Activated CD8-positive, alpha-beta memory T cell treated with anti-CD3 and anti-CD28 coated beads, Interleukin-2, amount 10 ng/mL, durations not matched to agents 7 days and 5 days (primary cell): ENCODE results near the gene MPND. TPM values are rescaled to one million over a fixed set of nuclear protein-coding genes. Genes with fewer than 3 reads are reported as not detected.

Experiments used
- ATAC-seq: fragments of 150-1000 bp; cut with Tn5 transposase; one replicate; pipeline ENCODE4 v1.10.0; 2021; ENCODE audit warnings: moderate library complexity
- CTCF ChIA-PET: fragments of 350-600 bp; sonication (Branson Sonifier 250); formaldehyde crosslinking; loops from one replicate; lab custom pipeline; 2021; ENCODE audit warnings: antibody characterized with exemption; lab: Charles Lee
- DNase-seq: peaks from one replicate; pipeline ENCODE4 v3.0.0-alpha.2; 2020
- H3K27ac Mint-ChIP-seq: one replicate; pipeline ENCODE4 v1.8.0; 2021; ENCODE audit warnings: mild to moderate bottlenecking, mixed read lengths
- H3K27me3 Mint-ChIP-seq: one replicate; pipeline ENCODE4 v1.8.0; 2021; ENCODE audit warnings: mixed read lengths
- H3K36me3 Mint-ChIP-seq: one replicate; pipeline ENCODE4 v1.8.0; 2021; ENCODE audit warnings: mild to moderate bottlenecking, mixed read lengths
- H3K4me1 Mint-ChIP-seq: one replicate; pipeline ENCODE4 v1.8.0; 2021; ENCODE audit warnings: mixed read lengths
- H3K4me3 Mint-ChIP-seq: one replicate; pipeline ENCODE4 v1.8.0; 2021; ENCODE audit warnings: mild to moderate bottlenecking, moderate library complexity, mixed read lengths
- H3K9me3 Mint-ChIP-seq: one replicate; pipeline ENCODE4 v1.8.0; 2022; ENCODE audit warnings: low read depth, mixed read lengths
- total RNA-seq, 2 experiments: library from RNA; stranded (reverse); gene quantifications; one replicate each; pipeline ENCODE4 v1.2.3, GENCODE V29; 2021

MPND gene
- total RNA-seq, 2 experiments from 2014 or later, result 24.1 to 25.4 TPM

DNA sequence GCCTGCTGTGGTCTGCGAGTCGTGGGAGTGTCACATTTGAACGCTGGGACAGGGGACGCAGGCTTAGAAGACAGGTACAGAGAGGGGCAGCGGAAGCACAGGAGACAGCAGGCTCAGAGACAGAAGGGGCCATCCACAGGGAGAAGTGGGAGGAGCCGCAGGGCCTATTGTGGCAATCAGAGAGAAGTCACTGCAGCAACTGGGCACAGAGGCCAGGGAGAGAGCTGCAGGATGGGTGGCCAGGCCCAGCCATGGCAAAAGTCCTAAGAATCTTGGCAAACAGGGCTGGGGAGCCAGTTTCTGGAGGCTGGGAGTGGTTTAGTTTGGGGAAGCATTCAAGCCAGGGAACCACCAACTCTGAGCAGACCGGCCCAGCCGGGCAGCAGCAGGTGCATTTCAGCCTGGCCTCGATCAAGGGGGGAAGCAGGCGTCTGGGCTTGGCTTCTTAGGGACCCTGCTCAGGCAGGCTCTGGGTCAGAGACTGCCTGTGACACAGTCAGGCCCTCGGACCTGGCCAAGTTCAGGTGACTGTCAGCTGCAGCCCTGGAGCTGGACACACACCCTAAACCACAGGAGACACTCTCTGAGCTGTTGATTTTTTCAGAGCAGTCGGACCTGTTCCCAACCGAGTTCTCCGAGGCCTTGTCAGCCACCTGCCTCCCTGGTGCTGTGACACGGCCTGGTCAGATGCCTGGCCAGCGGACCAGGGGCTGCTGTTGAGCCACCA is 45.1 kb downstream of the MPND start:
- H3K27me3 Mint-ChIP-seq, result no peaks in the 10 kb centered on the region
- H3K9me3 Mint-ChIP-seq, result no peaks in the 10 kb centered on the region
- ATAC-seq, result no peak
- no peak overlapping the region for H3K4me3 Mint-ChIP-seq
- peaks cover 25% of the 10 kb centered on the region for H3K4me1 Mint-ChIP-seq
- H3K27ac Mint-ChIP-seq, result no peak overlapping the region
- DNase-seq, result no peak
- CTCF ChIA-PET, result interaction anchor here (0.9 to 2.0 kb wide), 3 partner anchors 10 to 121 kb away, joined by 3 to 5 read pairs (median 3); partner anchors contain the start of gene SH3GL1
- H3K36me3 Mint-ChIP-seq, result peaks cover 9% of the 10 kb centered on the region

DNA sequence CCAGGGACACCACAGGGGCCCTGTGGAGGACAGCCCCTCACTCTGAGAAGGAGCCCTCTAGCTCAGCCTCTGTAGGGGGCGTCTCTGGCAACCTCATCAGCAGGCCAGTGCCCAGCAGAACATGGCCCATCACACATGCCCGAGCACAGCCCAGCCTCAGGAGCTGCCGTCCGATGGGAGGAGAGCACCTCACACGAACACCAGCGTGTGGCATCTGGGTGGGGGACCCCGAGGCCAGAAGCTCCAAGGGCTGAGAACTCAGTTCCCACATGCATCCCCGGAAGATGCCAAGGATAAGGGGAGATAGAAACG is 45.7 kb downstream of the MPND start:
- Mint-ChIP-seq H3K36me3 (peaks cover 7% of the 10 kb centered on the region), H3K27me3 (no peaks in the 10 kb centered on the region), H3K9me3 (no peaks in the 10 kb centered on the region), H3K4me3 (no peak overlapping the region), H3K4me1 (peaks cover 27% of the 10 kb centered on the region), H3K27ac (no peak overlapping the region)
- ATAC-seq (no peak), DNase-seq (no peak)
- CTCF ChIA-PET, result interaction anchor here (0.9 kb wide), 1 partner anchor 10 kb away, joined by 3 read pairs; no protein-coding TSS in a partner anchor

GRCh38 chr19:4389511-4390016 is 46.2 kb downstream of the MPND start:
- CTCF ChIA-PET, result no interaction called here
- DNase-seq (no peak), ATAC-seq (no peak)
- H3K36me3 Mint-ChIP-seq, result peaks cover 8% of the 10 kb centered on the region
- no peak overlapping the region for H3K4me3 Mint-ChIP-seq
- H3K27me3 Mint-ChIP-seq, result no peaks in the 10 kb centered on the region
- peaks cover 33% of the 10 kb centered on the region for H3K4me1 Mint-ChIP-seq
- H3K27ac Mint-ChIP-seq, result no peak overlapping the region
- no peaks in the 10 kb centered on the region for H3K9me3 Mint-ChIP-seq

DNA sequence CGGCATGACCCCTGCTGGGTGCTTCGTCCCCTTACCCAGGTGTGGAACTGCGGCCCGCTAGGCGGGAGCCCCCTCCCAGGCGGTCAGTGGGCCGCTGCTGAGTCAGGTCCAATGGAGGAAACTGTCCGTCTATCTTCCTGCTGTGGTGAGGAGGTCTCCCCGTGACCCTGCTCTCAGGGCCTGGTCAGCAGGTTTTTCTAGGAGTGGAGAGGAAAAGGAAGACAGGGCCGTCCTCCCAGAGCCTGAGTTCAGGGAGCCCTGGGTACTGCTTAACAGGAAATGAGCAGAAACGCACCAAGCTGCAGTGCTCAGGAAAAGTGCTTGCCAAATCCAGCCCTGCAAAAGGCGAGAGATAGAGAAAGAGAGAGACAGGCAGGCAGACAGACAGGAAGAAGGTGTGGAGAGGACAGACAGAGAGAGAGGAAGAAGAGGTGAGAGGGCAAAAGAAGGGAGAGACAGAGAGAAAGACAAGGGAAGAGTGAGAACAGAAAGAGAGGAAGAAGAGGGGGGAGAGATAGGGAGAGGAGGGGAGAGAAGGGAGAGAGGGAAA is 46.7 kb downstream of the MPND start:
- H3K4me1 Mint-ChIP-seq, result peaks cover 34% of the 10 kb centered on the region
- CTCF ChIA-PET, result interaction anchor here (1.1 kb wide), 1 partner anchor 38 kb away, joined by 3 read pairs; no protein-coding TSS in a partner anchor
- peak overlapping the region; percentile 77 for H3K27ac Mint-ChIP-seq
- H3K4me3 Mint-ChIP-seq, result no peak overlapping the region
- peaks cover 9% of the 10 kb centered on the region for H3K36me3 Mint-ChIP-seq
- DNase-seq (no peak), ATAC-seq (no peak)
- no peaks in the 10 kb centered on the region for H3K9me3 Mint-ChIP-seq
- H3K27me3 Mint-ChIP-seq, result no peaks in the 10 kb centered on the region

DNA sequence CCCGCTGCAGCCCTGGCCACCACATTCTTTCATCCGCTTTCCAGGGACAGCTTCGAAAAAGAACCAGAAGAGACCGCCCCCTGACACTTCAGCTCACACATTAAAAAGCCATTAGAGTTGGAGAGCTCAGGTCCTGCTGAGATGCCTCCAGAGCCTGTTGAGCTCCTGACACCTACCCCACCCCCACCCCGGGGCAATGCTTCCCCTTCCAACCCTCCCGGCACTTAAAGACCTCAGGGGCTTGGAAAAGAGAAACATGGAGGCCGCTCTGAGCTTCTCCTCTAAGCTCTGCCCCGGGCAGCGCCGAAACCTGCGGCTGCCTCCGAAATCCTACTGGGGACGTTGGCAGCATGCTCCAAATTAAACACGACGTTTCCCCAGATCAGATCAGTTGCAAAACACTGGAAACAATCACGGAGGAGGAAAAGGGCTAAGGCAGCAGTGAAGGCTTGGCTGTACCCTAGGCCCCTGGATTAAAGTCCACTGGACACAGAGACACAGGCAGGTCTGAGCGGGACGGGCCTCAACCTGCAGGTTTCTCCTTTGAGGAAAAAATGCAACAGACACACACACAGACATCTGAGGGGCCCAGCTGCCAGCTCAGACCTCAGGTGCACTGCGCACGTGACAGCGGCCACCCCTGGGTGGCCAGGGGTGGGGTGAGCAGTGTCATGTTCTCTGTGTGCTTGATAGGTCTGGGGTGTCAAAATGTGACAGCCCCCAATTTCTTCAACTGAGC is 47.4 kb downstream of the MPND start:
- Mint-ChIP-seq H3K27ac (peak overlapping the region; percentile 77), H3K27me3 (no peaks in the 10 kb centered on the region), H3K9me3 (no peaks in the 10 kb centered on the region), H3K4me1 (peaks cover 38% of the 10 kb centered on the region), H3K4me3 (no peak overlapping the region), H3K36me3 (peaks cover 13% of the 10 kb centered on the region)
- ATAC-seq, result no peak
- CTCF ChIA-PET, result interaction anchor here (1.1 kb wide), 1 partner anchor 39 kb away, joined by 3 read pairs; no protein-coding TSS in a partner anchor
- no peak for DNase-seq

- H3K4me1 Mint-ChIP-seq, result peaks cover 38% of the 10 kb centered on the region
- no peak overlapping the region for H3K4me3 Mint-ChIP-seq
- DNase-seq (no peak), ATAC-seq (no peak)
- peaks cover 17% of the 10 kb centered on the region for H3K36me3 Mint-ChIP-seq
- no peaks in the 10 kb centered on the region for H3K27me3 Mint-ChIP-seq
- no peaks in the 10 kb centered on the region for H3K9me3 Mint-ChIP-seq
- CTCF ChIA-PET, result interaction anchor here (1.1 kb wide), 1 partner anchor 39 kb away, joined by 3 read pairs; no protein-coding TSS in a partner anchor
- H3K27ac Mint-ChIP-seq, result no peak overlapping the region
These were observed 47.9 kb downstream of the MPND start for GRCh38 chr19:4391306-4391693.

- H3K9me3 Mint-ChIP-seq, result no peaks in the 10 kb centered on the region
- H3K4me1 Mint-ChIP-seq, result peaks cover 44% of the 10 kb centered on the region
- CTCF ChIA-PET, result interaction anchor here (0.6 kb wide), 1 partner anchor 60 kb away, joined by 3 read pairs; no protein-coding TSS in a partner anchor
- H3K36me3 Mint-ChIP-seq, result peaks cover 22% of the 10 kb centered on the region
- no peak for DNase-seq
- H3K27me3 Mint-ChIP-seq, result no peaks in the 10 kb centered on the region
- no peak for ATAC-seq
- no peak overlapping the region for H3K4me3 Mint-ChIP-seq
- no peak overlapping the region for H3K27ac Mint-ChIP-seq
These were observed 48.5 kb downstream of the MPND start for GRCh38 chr19:4391701-4392483.

- peaks cover 54% of the 10 kb centered on the region for H3K4me1 Mint-ChIP-seq
- ATAC-seq, result no peak
- CTCF ChIA-PET, result interaction anchor here (1.0 to 1.1 kb wide), 2 partner anchors 11 to 126 kb away, joined by 3 read pairs; no protein-coding TSS in a partner anchor
- no peak overlapping the region for H3K4me3 Mint-ChIP-seq
- no peaks in the 10 kb centered on the region for H3K9me3 Mint-ChIP-seq
- peaks cover 24% of the 10 kb centered on the region for H3K36me3 Mint-ChIP-seq
- no peaks in the 10 kb centered on the region for H3K27me3 Mint-ChIP-seq
- DNase-seq, result no peak
- peak overlapping the region; percentile 34 for H3K27ac Mint-ChIP-seq
These were observed 50.7 kb downstream of the MPND start for GRCh38 chr19:4393947-4394590.

DNA sequence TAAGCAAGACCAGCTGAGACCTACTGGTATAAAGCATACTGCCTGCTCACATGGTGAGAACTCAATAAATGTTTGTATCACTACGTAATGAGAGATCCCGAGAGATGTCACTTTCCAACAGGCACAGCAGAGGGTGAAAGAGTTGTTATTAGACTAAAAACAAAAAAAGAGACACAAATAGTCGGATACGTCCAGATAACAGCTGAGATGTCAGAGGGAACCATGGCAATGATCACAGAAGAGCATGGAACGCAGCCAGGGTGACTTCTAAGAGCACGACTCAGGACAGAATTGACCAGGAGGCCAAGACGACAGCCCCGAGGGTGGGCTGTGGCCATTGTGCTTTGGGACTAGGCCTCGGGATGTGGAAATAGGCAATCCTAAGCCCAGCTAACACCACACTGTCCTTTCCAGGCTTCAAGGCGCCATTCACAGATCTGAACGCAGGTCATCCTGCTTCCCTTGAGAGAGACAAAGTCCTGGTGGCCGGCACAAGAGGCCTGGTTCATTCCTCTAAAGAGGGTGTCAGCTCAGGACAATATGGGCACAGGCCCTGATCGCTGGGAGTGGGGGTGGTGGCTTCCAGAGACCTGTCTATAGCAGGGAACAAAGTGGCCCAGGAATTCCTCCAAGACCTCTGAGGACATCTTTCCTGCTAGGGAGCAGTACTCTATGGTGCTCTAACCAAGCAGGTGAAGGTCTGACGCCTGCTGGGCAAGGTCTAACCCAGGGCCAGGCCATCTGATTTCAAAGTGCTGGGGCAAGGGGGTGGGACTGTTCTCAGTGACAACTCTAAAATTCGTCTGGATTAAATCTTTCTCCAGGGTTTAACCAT is 53.8 kb downstream of the MPND start:
- CTCF ChIA-PET, result interaction anchor here (2.2 kb wide), 1 partner anchor 27 kb away, joined by 9 read pairs; no protein-coding TSS in a partner anchor
- no peaks in the 10 kb centered on the region for H3K27me3 Mint-ChIP-seq
- H3K27ac Mint-ChIP-seq, result no peak overlapping the region
- no peaks in the 10 kb centered on the region for H3K9me3 Mint-ChIP-seq
- H3K4me3 Mint-ChIP-seq, result no peak overlapping the region
- DNase-seq (no peak), ATAC-seq (no peak)
- H3K36me3 Mint-ChIP-seq, result peaks cover 23% of the 10 kb centered on the region
- H3K4me1 Mint-ChIP-seq, result peaks cover 53% of the 10 kb centered on the region

GRCh38 chr19:4399812-4400134 is 56.4 kb downstream of the MPND start:
- peak; percentile 3 for ATAC-seq
- no peak for DNase-seq
- CTCF ChIA-PET, result interaction anchor here (0.6 to 3.3 kb wide), 18 partner anchors 11 to 414 kb away, joined by 3 to 34 read pairs (median 5); partner anchors contain the start of genes EEF2, MPND and YJU2
- Mint-ChIP-seq H3K27me3 (no peaks in the 10 kb centered on the region), H3K4me3 (peak overlapping the region; percentile 97), H3K27ac (peak overlapping the region; percentile 89), H3K9me3 (no peaks in the 10 kb centered on the region), H3K4me1 (peaks cover 58% of the 10 kb centered on the region), H3K36me3 (peaks cover 34% of the 10 kb centered on the region)

DNA sequence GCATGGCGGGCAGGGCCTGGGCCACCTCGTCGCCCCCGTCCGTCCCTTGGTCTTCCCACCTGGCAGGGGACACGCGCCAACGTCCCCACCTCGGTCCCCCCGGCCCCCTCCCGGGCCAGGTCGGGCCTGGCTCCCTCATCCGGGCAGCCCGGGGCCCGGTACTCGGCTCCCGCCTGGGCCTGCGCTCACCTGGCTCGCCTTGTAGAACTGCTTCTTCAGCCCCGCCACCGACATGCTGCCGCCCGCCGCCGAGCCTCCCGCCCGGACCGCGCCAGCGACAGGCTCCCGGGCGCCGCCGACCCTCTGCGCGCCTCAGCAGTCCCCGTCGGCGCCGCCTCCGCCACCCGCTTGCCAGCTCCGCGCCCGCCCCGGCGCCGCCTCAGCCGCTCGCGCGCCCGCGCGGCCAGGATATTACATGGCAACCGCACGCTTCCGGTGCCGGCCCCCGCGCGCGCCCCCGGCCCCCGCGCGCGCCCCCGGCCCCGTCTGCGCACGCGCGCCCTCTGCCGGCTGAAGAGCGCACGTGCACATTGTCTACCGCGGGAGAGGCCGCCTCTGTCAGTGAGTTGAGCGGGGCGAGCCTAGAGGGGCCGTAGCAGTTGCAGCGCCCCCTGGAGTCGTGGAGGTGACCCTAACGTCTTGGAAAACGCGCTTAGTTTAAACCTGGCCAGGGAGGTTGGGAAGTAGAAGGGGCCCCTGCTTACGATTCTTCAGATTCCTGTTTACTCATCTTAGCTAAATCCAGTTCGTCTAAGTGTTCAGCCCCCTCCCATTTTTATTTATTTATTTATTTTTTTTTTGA is 57.0 kb downstream of the MPND start, which contains the start of gene SH3GL1:
Gene SH3GL1 (minus strand): TSS at position 413 of the 802 bp plus-strand sequence. CDS start 179 bp downstream, at position 234.
- CTCF ChIA-PET, result interaction anchor here (0.6 to 3.3 kb wide), 20 partner anchors 12 to 415 kb away, joined by 3 to 34 read pairs (median 4); partner anchors contain the start of genes EEF2, FSD1, MPND and YJU2
- ATAC-seq (peak; percentile 67), DNase-seq (peak; percentile 94)
- no peaks in the 10 kb centered on the region for H3K27me3 Mint-ChIP-seq
- H3K27ac Mint-ChIP-seq, result peak within 1 kb of the TSS; percentile 97
- no peaks in the 10 kb centered on the region for H3K9me3 Mint-ChIP-seq
- H3K4me3 Mint-ChIP-seq, result peak within 1 kb of the TSS; percentile 97
- peaks cover 58% of the 10 kb centered on the region for H3K4me1 Mint-ChIP-seq
- peaks cover 33% of the 10 kb centered on the region for H3K36me3 Mint-ChIP-seq
